Fibroblast of skin of back (primary cell): ENCODE results near the gene MMS19.
"Not testable (repeated sequence)": the region's sequence is repeated elsewhere in the genome, so short reads cannot be mapped to it uniquely, and the experiment has no call there.

Experiments
- DNase-seq: peaks from one replicate; pipeline ENCODE4 v3.0.0-alpha.2; 2013

The MMS19 gene

GRCh38 chr10:97528876-97529275 is 30.7 kb upstream of the MMS19 start:
- not testable (repeated sequence) for DNase-seq

DNA sequence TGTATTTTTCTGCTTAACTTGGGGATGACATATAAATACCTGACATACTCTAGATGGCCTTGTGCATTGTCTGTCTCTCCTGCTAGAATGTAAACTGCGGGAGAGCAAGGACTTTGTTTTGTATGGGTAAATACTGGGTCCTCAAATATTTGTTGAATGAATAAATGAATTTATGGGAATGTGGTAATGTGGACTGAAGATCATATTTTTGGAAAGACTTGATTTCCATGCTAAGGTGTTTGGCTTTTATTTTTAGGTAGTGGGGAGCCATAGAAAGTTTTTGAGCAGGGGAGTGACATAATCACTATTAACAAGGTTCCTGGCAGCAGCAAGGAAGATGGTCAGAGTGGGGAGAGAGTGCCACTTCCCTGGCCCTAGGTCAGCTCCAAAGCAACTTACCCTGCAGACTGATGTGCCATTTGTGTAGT is 27.5 kb upstream of the MMS19 start:
- DNase-seq: no peak

GRCh38 chr10:97525086-97525485 is 26.9 kb upstream of the MMS19 start:
- no peak for DNase-seq

- DNase-seq: no peak
Measured at GRCh38 chr10:97522937-97523336, 24.7 kb upstream of the MMS19 start.

- no peak for DNase-seq
Measured at GRCh38 chr10:97522071-97522470, 23.8 kb upstream of the MMS19 start.

GRCh38 chr10:97520978-97521761 is 22.9 kb upstream of the MMS19 start:
- DNase-seq: no peak

DNA sequence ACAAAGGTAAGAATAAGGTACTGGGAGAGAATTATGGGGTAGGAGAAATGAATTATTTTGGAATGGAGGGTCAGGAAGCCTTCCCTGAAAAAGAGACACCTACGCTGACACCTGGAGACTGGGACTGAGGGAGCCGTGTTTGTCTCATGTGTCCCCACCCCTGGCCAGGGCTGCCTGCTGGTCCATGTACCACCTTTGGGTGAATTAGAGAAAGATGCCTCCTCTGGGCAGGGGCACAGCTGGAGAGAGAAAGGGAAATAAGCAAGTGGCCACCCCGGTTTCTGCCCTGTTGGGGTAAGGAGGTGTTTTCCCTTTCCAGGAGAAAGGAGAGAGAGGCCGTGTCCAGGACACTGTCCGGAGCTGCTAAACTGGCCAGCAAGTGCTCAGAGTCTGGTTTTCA is 22.3 kb upstream of the MMS19 start:
- DNase-seq: no peak

DNA sequence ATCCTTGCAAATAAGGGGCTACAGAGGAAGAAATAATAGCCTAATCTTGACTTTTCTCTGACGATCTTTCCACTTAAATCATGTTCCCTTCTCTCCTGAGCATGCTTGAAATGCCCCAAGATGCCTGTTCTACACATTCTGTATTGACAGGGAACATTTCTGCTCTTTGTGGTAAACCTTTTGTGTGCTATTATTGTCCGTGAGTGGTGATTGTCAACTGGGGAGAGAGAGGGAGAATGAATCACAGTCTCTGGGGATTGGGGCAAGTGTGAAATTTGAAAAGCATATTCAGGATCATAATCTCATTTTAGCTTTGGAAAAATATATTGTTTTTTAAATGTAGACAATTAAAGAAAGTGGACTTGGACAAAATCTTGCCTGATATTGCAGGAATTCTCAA is 21.1 kb upstream of the MMS19 start:
- DNase-seq: peak; percentile 59

DNA sequence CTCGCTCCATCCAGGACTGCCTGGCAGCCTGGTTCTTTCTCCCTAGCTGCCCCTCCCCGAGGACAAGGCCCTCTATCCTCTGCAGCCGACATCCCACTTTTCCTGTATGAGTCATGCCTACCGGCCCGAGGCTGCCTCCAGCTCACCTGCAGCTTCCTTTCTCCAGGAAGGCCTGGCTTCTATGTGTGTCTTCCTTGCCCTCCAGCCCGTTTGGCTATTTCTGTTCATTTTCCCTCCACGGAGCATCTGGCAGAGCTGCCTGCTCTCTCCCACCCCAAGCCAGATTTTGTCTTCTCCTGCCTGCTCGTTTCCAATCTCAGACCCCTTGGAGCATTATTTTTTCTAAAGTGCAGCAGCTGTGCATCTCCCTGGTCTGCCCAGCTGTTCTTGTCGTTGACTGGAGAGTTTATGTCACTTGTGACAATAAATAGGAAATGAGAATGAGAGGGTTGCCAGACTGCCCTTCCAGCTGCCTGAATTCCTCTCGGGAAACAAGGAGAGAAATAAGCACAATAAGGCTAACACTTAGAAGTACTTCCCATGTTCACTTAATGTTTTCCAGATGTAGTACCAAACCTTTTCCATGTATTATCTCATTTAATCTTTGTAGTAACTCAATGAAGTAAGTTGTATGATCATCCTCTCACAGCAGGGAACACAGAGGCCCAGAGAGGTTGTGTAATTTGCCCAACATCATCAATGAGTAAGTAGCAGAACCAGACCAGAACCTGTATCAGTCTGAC is 20.2 kb upstream of the MMS19 start:
- DNase-seq: no peak

GRCh38 chr10:97517778-97518300 is 19.6 kb upstream of the MMS19 start:
- DNase-seq: no peak

DNA sequence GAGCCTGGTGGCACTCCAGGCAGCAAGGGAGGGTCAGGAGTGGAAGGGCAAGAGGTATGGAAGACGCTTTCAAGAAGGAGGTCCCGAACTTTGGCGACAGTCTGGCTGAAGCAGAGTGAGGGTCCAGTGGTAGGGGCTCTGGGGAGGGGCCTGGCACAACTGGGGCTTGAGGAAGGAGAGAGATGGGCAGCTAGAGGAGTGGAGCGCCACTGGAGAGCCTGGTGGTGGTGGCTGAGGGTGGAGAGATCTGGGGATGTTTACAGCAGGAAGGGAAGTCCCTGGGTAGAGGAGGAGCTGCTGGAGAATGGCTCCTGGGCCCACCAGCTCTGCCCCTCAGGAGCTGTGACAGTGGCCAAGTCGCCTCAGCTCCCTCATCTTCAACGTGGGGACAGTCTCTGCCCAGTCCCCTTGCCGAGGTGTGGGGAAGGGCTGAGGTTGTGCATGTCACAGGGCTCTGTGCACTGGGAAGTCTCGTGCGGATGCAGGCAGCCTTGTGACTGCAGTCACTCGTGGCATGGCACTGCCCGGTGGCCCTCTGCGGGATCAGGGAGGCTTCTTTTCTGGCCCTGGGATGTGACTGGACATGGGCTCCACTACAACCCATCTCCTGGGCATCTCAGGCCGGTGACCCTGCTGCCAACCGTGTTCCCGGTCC is 19.0 kb upstream of the MMS19 start:
- DNase-seq: no peak

- DNase-seq: no peak
Measured at GRCh38 chr10:97515271-97515978, 17.2 kb upstream of the MMS19 start.

GRCh38 chr10:97514344-97514743 is 16.1 kb upstream of the MMS19 start:
- DNase-seq: no peak

GRCh38 chr10:97512993-97513392 is 14.8 kb upstream of the MMS19 start:
- DNase-seq: no peak

DNA sequence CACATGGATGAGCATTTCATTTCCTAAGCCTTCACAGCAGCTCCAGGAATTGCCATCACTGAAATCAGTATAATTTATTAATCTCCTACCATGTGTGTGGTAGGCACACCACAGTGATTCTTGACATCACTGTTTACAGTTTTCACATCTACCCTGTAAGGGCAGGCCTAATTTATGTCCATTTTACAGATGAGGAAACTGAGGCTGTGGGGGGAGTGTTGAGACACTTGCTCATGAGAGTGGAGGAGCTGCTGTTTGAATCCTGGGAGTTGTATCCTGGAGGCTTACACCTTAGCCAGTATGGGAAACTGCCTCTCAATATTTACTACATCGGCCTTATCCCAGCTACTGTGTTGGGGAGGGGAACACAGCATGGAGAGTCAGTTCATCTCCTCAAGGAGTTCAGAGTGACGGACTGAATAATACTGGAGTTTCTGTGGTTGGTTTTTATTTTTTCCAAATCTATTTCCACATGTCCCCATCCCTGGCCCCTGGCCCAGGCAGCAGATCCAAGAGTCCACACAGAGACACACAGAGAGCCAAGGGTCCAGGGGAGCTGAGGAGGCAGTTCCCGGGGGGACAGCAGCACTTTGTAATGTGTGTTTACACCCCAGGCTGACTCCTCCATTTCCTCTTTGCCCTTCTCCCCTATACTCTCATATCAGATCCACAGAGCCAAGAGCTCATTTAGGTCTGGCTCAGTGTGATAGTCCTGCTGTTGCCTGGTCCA is 13.7 kb upstream of the MMS19 start:
- no peak for DNase-seq

GRCh38 chr10:97510686-97511085 is 12.5 kb upstream of the MMS19 start:
- no peak for DNase-seq

DNA sequence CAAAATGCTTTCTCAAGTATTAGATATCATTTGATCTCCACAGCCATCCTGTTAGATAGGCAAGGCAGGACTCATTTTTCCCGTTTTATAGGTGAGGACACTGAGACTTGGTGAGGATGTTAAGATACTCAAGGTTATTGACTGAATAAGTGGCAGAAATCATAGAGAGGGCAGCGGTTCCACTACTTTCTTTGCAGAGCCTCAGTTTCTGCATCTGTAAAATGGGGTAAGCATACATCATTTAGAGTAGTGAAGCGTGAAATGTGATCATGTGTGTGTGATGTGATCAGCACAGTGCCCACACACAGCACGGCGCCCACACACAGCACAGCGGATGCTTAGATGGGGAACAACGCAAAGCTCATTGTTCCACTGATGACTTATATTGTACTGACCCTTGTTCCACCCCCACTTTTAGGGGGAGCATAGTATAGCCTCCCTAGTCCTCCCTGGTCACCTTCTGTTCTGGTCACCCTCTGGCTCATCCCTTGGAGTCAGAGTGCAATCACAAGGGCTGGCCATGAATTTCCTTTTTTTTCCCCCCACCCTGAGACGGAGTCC is 11.0 kb upstream of the MMS19 start:
- DNase-seq: no peak

- peak; percentile 37 for DNase-seq
Measured at GRCh38 chr10:97508342-97508741, 10.1 kb upstream of the MMS19 start.

- no peak for DNase-seq
Measured at GRCh38 chr10:97506199-97506991, 8.2 kb upstream of the MMS19 start.

DNA sequence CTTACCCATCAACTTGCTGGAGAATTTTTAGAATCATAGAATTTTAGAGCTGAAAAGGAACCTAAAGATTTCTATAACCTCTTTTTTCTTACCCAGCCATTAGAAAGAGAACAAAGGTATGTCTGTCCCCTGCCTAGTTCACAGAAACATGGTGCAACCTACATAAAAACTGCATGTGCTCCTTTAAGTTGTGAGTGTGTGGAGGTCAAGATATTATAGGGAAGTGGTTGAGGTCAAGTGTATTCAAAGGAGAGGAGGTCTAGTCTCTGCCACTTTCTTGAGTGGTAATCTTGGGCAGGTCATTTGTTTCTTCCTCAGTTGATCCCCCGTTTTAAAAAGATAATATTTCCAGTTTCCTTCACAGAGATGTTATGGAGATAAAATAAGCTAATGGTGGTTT is 6.9 kb upstream of the MMS19 start:
- no peak for DNase-seq

- DNase-seq: no peak
Measured at GRCh38 chr10:97503406-97503805, 5.2 kb upstream of the MMS19 start.
